Measurements from ENCODE around the gene RBM46.
"Not testable (repeated sequence)": the region's sequence is repeated elsewhere in the genome, so short reads cannot be mapped to it uniquely, and the experiment has no call there.

The RBM46 gene

DNA sequence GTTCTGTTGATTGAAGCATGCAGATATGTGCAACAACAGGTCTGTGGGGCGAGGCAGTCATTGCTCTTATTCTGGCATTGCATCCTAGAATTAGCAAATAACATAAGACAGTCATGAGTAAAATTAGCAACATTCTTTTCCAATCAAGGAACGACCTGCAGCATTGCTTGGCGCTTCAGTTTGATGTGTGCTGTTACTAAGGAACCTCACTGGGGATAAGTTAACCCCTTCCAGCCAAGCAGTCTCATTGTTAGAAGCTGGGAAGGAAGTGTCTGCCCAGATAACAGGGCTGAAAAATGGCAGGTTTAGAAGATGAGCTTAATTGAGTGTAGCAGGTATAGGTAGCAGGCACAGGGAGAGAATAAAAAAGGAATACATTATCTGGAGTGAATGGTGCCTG is 55.4 kb downstream of the RBM46 start:
- DNase-seq (ENCODE audit: low read depth), result no peak

DNA sequence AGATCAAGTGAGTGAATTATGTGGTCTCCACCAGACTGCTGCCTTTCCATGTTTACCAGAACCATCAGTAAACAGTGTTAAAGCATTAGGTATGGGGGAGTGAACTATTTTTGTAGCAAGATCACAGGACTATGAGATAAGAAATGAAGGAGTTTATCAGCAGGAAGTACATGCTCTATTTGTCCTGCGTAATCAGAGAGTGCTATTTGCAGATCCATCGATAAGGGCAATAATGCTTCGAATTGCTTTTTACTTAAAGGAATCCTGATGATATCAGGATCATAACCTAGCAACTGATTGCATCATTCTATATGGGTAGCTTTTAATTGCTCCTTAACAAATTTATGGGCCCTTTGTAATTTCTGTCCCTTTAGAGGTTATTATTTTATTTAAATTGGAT is 57.1 kb downstream of the RBM46 start:
- no peak for DNase-seq (ENCODE audit: low read depth)

DNA sequence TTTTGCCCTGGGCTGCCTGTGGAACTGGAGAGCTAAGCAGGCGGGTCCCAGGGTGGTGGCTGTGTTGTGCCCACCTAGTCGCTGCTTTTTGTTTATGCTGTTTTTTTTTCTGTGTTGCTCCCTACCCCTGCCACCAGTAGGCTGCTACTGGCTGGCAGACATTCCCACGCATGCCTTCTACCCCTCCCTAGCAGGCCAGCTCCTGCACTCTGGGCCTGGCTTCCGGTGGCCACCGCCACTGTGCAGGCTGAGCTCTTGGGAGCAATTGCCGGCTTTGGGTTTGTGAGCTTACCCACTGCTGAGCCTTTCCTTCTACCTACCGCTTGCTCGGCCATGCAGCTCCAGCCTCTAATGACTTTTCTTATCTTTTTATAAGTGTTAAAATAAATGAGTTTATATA is 57.6 kb downstream of the RBM46 start:
- no peak for DNase-seq (ENCODE audit: low read depth)

DNA sequence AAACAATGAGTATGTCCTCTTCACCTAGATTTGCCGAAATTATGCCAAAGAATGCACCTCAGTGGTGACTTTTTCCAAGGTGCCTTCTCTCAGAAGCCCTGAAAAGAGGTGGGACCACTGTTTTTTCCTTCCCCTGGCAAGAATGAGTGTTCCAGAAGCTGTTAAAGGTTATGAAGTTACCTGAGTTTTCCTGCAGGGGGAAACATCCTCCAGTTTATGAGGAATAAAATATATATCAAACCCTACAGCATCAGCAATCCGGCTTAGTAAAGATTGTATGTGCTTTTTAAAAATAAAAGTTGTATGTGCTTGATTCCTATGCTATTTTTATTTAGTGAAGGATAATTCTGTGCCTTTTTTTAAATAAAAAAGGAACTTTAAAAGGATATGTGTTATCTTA is 73.3 kb downstream of the RBM46 start:
- no peak for DNase-seq (ENCODE audit: low read depth)

DNA sequence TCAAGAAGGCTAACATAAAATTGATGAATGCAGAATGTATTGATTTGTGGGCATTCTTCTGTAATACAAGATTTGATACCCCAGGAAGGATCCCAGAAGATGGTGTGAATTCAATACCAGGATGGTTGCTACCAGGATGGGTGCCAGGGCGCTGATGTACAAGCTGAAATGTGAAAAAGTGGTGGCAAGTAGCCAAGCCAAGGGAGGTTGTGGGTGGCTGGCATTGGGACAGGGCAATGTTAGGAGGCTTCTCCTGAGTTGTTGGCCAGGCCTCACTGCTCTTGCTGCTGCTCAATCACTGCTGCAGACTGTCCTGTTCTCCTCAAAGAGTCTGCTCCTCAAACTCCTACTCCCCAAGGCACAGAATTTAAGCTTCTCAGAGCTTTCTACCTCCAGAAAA is 77.1 kb downstream of the RBM46 start:
- no peak for DNase-seq (ENCODE audit: low read depth)

DNA sequence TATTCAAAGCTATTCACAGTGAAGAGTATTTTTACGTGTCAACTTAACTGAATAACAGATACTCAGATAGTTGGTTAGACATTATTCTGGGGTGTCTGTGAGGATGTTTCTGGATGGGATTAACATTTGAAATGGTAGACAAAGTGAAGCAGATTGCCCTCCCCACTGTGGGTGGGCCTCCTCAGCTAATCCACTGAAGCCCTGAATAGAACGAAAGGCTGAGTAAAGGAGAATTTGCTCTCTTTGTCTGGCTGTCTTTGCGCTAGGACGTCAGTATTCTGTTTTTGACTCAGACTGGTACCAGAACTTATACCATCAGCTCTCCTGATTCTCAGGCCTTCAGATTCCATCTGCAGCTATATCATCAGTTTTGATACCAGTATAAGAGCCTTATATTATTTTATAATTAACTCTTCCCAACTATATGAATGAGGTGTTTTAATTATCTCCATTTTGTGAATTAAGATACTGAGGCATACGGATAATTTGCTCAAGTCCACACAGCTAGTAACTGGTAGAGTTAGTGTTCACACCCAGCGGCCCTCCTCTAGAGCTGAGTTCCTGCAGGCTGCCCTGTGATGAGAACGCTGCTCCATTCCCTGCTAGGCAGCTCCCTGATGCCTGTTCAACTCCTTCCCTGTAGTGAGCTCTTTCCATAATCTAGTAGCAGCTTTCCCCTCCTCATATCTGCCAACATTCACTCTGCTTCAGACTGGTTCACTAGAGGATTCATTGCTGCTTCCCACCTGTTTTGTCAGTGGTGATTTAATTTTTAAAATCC is 87.5 kb downstream of the RBM46 start:
- no peak for DNase-seq (ENCODE audit: low read depth)

DNA sequence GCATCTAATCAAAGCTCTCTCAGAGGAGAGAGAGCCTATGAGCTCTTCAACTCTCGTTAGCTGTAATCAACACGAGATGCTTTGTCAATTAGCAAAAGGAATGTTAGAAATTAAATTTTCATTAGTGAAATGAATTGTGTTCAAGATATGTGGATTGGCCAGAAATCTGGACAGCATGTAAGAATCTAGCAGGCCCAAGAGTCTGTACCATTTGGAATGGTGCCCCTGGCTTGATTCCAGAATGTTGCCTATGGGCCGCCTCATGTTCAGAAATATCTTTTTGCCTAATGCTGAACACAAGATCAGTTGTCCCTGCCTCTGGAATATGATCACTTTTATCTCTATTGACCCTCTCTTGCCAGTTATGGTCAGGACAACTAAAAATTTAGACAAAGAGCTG is 88.2 kb downstream of the RBM46 start:
- DNase-seq (ENCODE audit: low read depth), result no peak

DNA sequence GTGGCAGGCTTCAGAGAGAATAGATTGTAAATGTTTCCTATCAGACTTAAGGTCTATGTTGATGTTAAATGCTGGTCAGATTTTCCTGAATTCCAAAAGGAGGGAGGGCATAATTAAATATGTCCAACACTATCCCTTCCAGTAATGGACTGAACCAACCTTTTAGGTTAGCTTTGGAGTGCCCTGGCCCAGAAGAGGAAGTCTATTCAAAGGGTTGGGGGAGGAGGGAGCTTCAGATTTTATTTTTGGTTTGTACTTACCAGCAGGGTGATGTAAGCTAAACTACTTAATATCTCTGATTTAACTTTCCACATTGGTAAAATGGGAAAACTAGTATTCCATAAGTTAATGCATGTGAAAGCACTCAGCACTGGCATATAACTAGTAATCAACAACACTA is 91.1 kb downstream of the RBM46 start:
- DNase-seq (ENCODE audit: low read depth), result no peak

DNA sequence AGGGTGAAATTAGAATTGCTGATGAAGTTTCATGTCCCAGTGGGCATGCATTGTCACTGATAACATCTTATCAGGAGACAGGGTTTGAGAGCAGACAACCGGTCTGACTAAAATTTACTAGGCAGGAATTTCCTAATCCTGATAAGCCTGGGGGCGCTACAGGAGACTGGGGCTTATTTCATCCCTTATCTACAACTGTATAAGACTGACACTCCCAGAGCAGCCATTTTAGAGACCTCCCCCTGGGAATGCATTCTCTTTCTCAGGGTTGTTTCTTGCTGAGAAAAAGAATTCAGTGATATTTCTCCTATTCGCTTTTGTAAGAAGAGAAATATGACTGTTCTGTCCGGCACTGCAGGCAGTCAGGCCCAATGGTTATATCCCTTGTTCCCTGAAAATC is 93.0 kb downstream of the RBM46 start:
- not testable (repeated sequence) for DNase-seq (ENCODE audit: low read depth)

DNA sequence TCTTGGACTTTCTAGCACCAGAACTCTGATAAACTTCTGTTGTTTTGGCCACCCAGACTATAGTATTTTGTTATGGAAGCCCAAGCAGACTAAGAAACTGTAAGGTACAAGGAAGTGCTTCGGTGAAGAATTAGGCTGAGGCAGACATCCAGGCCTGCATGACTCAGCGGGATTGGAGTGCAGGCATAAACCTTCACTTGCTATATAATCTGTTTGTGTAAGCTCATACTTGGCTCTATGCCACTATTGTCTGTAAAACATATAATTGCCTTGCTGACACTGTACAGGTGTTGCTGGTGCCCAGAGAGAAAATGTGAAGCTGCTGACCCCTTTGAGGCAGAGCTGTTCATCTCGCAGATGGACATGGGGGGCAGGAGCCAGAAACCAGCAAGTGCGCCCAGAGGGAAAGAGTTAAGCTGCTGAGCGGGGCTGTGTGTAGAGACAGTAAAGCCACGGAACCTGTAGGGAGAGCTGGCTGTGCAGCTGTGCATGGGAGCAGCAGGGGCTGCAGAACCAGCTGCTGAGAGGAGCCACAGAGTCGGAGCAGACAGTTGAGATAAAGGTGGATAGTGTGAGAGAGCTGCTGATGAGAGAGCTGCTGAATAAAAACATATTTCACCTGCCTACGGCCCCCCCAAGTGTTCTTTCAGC is 96.2 kb downstream of the RBM46 start:
- DNase-seq (ENCODE audit: low read depth), result no peak

Data from activated gamma-delta T cell treated with anti-CD3 and anti-CD28 coated beads, Interleukin-2, amount 50 U/mL, for 16 hours (primary cell).